ENCODE data around the gene SH3YL1.

SH3YL1 gene

GRCh38 chr2:216068-216467, 47.8 kb downstream of the SH3YL1 start:
- no peak for DNase-seq

- DNase-seq = no peak
Measured at GRCh38 chr2:213932-214693, 49.7 kb downstream of the SH3YL1 start.

- DNase-seq = no peak
Measured at GRCh38 chr2:211486-212184, 52.2 kb downstream of the SH3YL1 start.

GRCh38 chr2:210660-211059, 53.2 kb downstream of the SH3YL1 start:
- DNase-seq = no peak

GRCh38 chr2:209470-209869, 54.4 kb downstream of the SH3YL1 start:
- no peak for DNase-seq

- no peak for DNase-seq
Measured at GRCh38 chr2:208335-208734, 55.5 kb downstream of the SH3YL1 start.

DNA sequence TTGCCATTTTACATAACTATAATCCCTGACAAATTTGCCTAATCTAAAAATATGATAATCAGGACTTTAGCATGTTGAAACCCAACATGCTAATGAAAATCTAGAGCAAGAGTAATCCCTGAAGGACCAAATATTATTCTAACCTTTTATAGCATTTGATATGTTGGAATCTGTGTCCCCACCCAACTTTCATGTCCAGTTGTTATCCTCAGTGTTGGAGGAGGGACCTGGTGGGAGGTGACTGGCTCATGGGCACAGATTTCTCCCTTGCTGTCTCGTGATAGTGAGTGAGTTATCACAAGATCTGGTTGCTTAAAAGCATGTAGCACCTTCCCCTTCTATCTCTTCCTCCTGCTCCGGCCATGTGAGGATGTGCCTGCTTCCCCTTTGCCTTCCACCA, 59.8 kb downstream of the SH3YL1 start:
- no peak for DNase-seq

GRCh38 chr2:203401-203800, 60.4 kb downstream of the SH3YL1 start:
- peak; percentile 13 for DNase-seq

DNA sequence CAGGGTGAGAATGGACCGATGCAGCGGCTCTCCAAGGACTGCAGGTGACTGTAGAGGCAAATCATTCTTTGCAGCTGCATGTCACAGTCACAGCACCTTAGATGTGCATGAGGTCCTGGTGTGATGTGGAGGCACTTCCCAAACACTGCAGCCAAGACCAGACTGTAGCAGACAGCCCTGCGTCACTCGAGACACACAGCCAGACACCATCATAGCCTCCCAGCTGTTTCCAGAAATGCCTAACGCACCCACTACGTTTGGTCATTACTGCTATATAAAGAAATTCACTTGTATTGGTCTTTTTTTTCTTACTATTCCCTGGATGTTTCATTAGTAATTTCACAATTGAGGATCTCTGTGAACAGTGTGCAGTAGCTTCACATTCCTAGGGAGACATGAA, 60.9 kb downstream of the SH3YL1 start:
- DNase-seq = no peak

GRCh38 chr2:201648-202433, 62.0 kb downstream of the SH3YL1 start:
- DNase-seq = peak; percentile 22

GRCh38 chr2:199041-199966, 64.5 kb downstream of the SH3YL1 start:
- no peak for DNase-seq

DNA sequence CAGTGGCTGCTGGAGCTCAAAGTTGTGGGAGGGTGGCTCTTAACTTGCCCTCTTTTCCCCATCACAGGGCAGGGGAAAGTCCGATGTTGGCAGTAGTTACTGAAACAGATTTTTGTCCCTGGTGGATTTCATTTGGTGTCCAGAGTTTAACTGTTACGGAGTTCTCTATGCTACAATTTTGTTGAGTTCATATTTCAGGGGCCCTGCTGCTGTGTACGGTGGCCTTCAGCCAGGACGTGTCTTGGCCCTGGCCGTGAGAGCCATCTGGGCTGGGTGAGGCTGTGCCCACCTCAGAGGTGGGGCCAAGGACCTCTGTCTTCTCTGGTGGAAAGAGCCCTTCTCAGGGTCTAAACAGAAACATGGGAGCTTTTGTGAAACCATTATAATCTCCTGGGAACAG, 67.4 kb downstream of the SH3YL1 start:
- DNase-seq = no peak

GRCh38 chr2:195932-196331, 67.9 kb downstream of the SH3YL1 start:
- DNase-seq = no peak

- DNase-seq = no peak
Measured at GRCh38 chr2:193141-193671, 70.6 kb downstream of the SH3YL1 start.

- no peak for DNase-seq
Measured at GRCh38 chr2:191311-192190, 72.3 kb downstream of the SH3YL1 start.

GRCh38 chr2:187825-188224, 76.0 kb downstream of the SH3YL1 start:
- no peak for DNase-seq

GRCh38 chr2:185221-185620, 78.6 kb downstream of the SH3YL1 start:
- DNase-seq = no peak

GRCh38 chr2:184695-185094, 79.1 kb downstream of the SH3YL1 start:
- no peak for DNase-seq

DNA sequence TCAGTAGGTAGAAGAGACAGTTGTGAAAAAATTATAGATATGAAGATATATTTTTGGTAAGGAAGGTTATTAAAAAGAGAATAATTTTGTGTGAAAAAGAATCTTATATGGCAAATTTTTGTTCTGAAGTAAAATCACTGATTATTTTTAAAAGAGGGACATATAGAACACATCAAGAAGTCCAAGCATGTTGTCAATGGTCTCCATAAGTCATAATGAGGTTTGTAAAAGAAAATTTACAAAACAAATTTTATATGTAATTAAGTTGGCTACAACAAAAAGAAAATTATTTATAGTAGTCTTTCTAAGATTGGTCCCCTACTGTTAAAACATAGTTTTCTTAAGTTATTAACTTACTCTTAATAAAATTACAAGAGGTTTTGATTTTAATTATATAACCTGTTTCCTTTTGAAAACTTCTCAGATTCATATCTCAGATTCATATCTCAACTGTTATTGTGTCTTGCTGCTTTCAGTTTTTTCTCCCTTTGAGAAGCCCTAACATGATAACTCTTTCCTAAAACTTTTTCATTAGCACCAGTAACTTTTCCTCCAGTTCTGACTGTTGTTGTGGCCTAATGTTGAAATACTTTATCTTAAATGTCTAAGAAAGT, 81.2 kb downstream of the SH3YL1 start:
- no peak for DNase-seq

GRCh38 chr2:180311-180710, 83.5 kb downstream of the SH3YL1 start:
- no peak for DNase-seq

GRCh38 chr2:179886-180285, 83.9 kb downstream of the SH3YL1 start:
- DNase-seq = no peak

Measured in eye (tissue), 1 donor.